A549 (cell line): Measurements from ENCODE around the gene FAM53B. TPM values are rescaled to one million over a fixed set of nuclear protein-coding genes. Genes with fewer than 3 reads are reported as not detected.

Source experiments
- ATAC-seq, 2 experiments: fragments of 200-7000 bp in 1 of 2; fragments of >200 bp in 1 of 2; cut with Nextera tagmentation in 1 of 2; cut with Tn5 transposase in 1 of 2; 3 replicates each; pipeline versions ENCODE4 v1.8.0 to v1.9.1; 2018 to 2020; ENCODE audit warnings: mild to moderate bottlenecking in 1 of 2, moderate library complexity in 1 of 2
- CTCF ChIA-PET: fragments of 300-600 bp; sonication (Branson Sonifier 250); formaldehyde crosslinking; extraction: SDS; loops from one replicate; lab custom pipeline; 2021; ENCODE audit warnings: antibody characterized with exemption, inconsistent platforms; lab: Yijun Ruan, JAX
- POLR2A ChIA-PET: fragments of 350-600 bp; formaldehyde crosslinking; extraction: SDS; loops from one replicate; lab custom pipeline; 2021; ENCODE audit warnings: antibody characterized with exemption, inconsistent platforms; lab: Yijun Ruan, JAX
- DNase-seq, 2 experiments: peaks; one replicate each; pipeline versions ENCODE4 v3.0.0 to v3.0.0-alpha.2; 2011 to 2016; ENCODE audit warnings: low read depth in 1 of 2, low spot score in 1 of 2
- FAIRE-seq: peaks from 2 replicates; lab custom pipeline; 2011; peaks lifted over from hg19 to GRCh38; lab: Jason Lieb, UNC
- H3K27ac ChIP-seq, 2 experiments: fragments of >200 bp; sonication (Bioruptor Twin); formaldehyde crosslinking; 3 replicates each; pipeline ENCODE4 v1.5.1; 2016 to 2017
- H3K4me1 ChIP-seq: fragments of >200 bp; sonication (Bioruptor Twin); formaldehyde crosslinking; 3 replicates; pipeline ENCODE4 v1.6.1; 2016
- H3K4me2 ChIP-seq: fragments of >200 bp; sonication (Bioruptor Twin); formaldehyde crosslinking; 3 replicates; pipeline ENCODE4 v1.6.1; 2016
- H3K4me3 ChIP-seq: fragments of >200 bp; sonication (Bioruptor Twin); formaldehyde crosslinking; 3 replicates; pipeline ENCODE4 v1.5.1; 2016
- H3K9me3 ChIP-seq: fragments of >200 bp; sonication (Bioruptor Twin); formaldehyde crosslinking; 3 replicates; pipeline ENCODE4 v1.6.1; 2016
- BHLHE40 ChIP-seq: IDR thresholded peaks from 2 replicates; pipeline ENCODE4 v1.6.1; 2012; ENCODE audit warnings: low read depth, low read length, inconsistent platforms
- CBX2 ChIP-seq: fragments of 200-600 bp; sonication (generic); IDR thresholded peaks from 2 replicates; pipeline ENCODE4 v1.6.1; 2016; ENCODE audit warnings: low read depth, mild to moderate bottlenecking, borderline replicate concordance
- CHD2 ChIP-seq: fragments of 150-350 bp; IDR thresholded peaks from 2 replicates; pipeline ENCODE4 v1.6.1; 2014; ENCODE audit warnings: low read length; ENCODE audit not compliant: partially characterized antibody
- CTCF ChIP-seq: fragments of >200 bp; sonication (Bioruptor Twin); formaldehyde crosslinking; IDR thresholded peaks from 3 replicates; pipeline ENCODE4 v1.5.1; 2016
- E2F6 ChIP-seq: IDR thresholded peaks from 2 replicates; pipeline ENCODE4 v1.6.1; 2012; ENCODE audit warnings: low read depth, borderline replicate concordance
- EHMT2 ChIP-seq: fragments of 200-600 bp; sonication (generic); IDR thresholded peaks from 2 replicates; pipeline ENCODE4 v1.6.1; 2016; ENCODE audit warnings: antibody characterized with exemption, low read depth, mild to moderate bottlenecking, moderate library complexity
- ELK1 ChIP-seq: fragments of 150-350 bp; IDR thresholded peaks from 2 replicates; pipeline ENCODE4 v1.6.1; 2014; ENCODE audit warnings: low read depth, mild to moderate bottlenecking, low read length
- FOSB ChIP-seq: fragments of 250-450 bp; sonication (Bioruptor Pico); IDR thresholded peaks from 2 replicates; pipeline ENCODE4 v1.5.0; 2020; ENCODE audit warnings: mild to moderate bottlenecking, moderate library complexity
- FOXS1 ChIP-seq: fragments of 250-450 bp; sonication (Bioruptor Pico); IDR thresholded peaks from 2 replicates; pipeline ENCODE4 v1.5.0; 2020; ENCODE audit warnings: mild to moderate bottlenecking, moderate library complexity
- HES2 ChIP-seq: fragments of >200 bp; sonication (Bioruptor Twin); formaldehyde crosslinking; IDR thresholded peaks from 2 replicates; pipeline ENCODE4 v1.6.1; 2016
- HEYL ChIP-seq: fragments of 250-450 bp; sonication (Bioruptor Pico); IDR thresholded peaks from 2 replicates; pipeline ENCODE4 v1.8.0; 2021; ENCODE audit warnings: mild to moderate bottlenecking, moderate library complexity
- HMGXB4 ChIP-seq: fragments of 250-450 bp; sonication (Bioruptor Pico); IDR thresholded peaks from 2 replicates; pipeline ENCODE4 v1.5.0; 2021; ENCODE audit warnings: mild to moderate bottlenecking, moderate library complexity, borderline replicate concordance
- HOXA7 ChIP-seq: fragments of 250-450 bp; sonication (Bioruptor Pico); IDR thresholded peaks from 2 replicates; pipeline ENCODE4 v1.5.0; 2020; ENCODE audit warnings: mild to moderate bottlenecking, moderate library complexity
- KDM1A ChIP-seq: fragments of 200-600 bp; sonication (generic); IDR thresholded peaks from 2 replicates; pipeline ENCODE4 v1.6.1; 2016; ENCODE audit warnings: low read depth, mild to moderate bottlenecking
- MAFK ChIP-seq: fragments of 450-650 bp; IDR thresholded peaks from 2 replicates; pipeline ENCODE4 v1.6.1; 2014; ENCODE audit not compliant: partially characterized antibody
- MAX ChIP-seq: IDR thresholded peaks from 2 replicates; pipeline ENCODE4 v1.6.1; 2012
- NFE2L2 ChIP-seq: fragments of 150-350 bp; conservative IDR thresholded peaks from 2 replicates; pipeline ENCODE4 v1.6.1; 2014; ENCODE audit warnings: low read length
- PBX3 ChIP-seq: IDR thresholded peaks from 2 replicates; pipeline ENCODE4 v1.6.1; 2012
- RARB ChIP-seq: fragments of 250-450 bp; sonication (Bioruptor Pico); IDR thresholded peaks from 2 replicates; pipeline ENCODE4 v1.8.0; 2021; ENCODE audit warnings: mild to moderate bottlenecking, moderate library complexity
- RCOR1 ChIP-seq: fragments of 150-350 bp; IDR thresholded peaks from 2 replicates; pipeline ENCODE4 v1.6.1; 2014; ENCODE audit warnings: antibody characterized with exemption, low read length, low read depth
- RNF2 ChIP-seq: fragments of 200-600 bp; sonication (generic); IDR thresholded peaks from 2 replicates; pipeline ENCODE4 v1.6.1; 2016; ENCODE audit warnings: low read depth, mild to moderate bottlenecking, antibody characterized with exemption, moderate library complexity, borderline replicate concordance
- SMC3 ChIP-seq: fragments of >200 bp; sonication (Bioruptor Twin); formaldehyde crosslinking; IDR thresholded peaks from 3 replicates; pipeline ENCODE4 v1.6.1; 2018; ENCODE audit warnings: inconsistent platforms
- TP53 ChIP-seq: fragments of 250-450 bp; sonication (Bioruptor Pico); IDR thresholded peaks from 2 replicates; pipeline ENCODE4 v1.5.0; 2021; ENCODE audit warnings: mild to moderate bottlenecking, moderate library complexity
- ZNF302 ChIP-seq: fragments of 250-450 bp; sonication (Bioruptor Pico); IDR thresholded peaks from 2 replicates; pipeline ENCODE4 v1.9.0; 2021; ENCODE audit warnings: inconsistent platforms, mild to moderate bottlenecking, moderate library complexity
- WGBS: methylation state at CpG from one replicate; pipeline ENCODE4 v1.1.6; 2017; ENCODE audit errors: missing lambda C conversion rate; 5-methylcytosine and 5-hydroxymethylcytosine counted together
- polyA plus RNA-seq, 4 experiments: library from polyadenylated mRNA; depleted of rRNA in 3 of 4; stranded (reverse); fragments of >200 nt; fragmentation: RNase III in 1 of 4; extraction: RNeasy Plus Mini Kit Qiagen cat#74134 plus additional on column Dnase treatment in 1 of 4; gene quantifications; 2 replicates in 3 of 4; 3 replicates in 1 of 4; pipeline ENCODE4 v1.2.3, GENCODE V29; 2011 to 2017

The FAM53B gene
- polyA plus RNA-seq, 2 of the 4 experiments (the other 2 are of a cell fraction): 5.1 to 8.5 TPM

- FAIRE-seq (no peak), ATAC-seq (no peak), DNase-seq (no peak)
- 96% methylated on average over 14 of the region's 14 CpGs for WGBS
- no peak for TF ChIP-seq FOXS1 (CRISPR knock-in tag)
- no peak for TF ChIP-seq RCOR1
- no peak for TF ChIP-seq SMC3
- TF ChIP-seq E2F6: no peak
- TF ChIP-seq EHMT2: no peak
- TF ChIP-seq ZNF302: no peak
- TF ChIP-seq HOXA7 (CRISPR knock-in tag): no peak
- no peak for TF ChIP-seq HEYL
- no peak for TF ChIP-seq HMGXB4 (CRISPR knock-in tag)
- TF ChIP-seq NFE2L2: no peak
- TF ChIP-seq CBX2: no peak
- no peak for TF ChIP-seq PBX3
- H3K27ac ChIP-seq: no peak overlapping the region
- no peak overlapping the region for H3K4me2 ChIP-seq
- no peaks in the 10 kb centered on the region for H3K4me1 ChIP-seq
- H3K9me3 ChIP-seq: no peaks in the 10 kb centered on the region
- POLR2A ChIA-PET: no interaction called here
- no peak overlapping the region for H3K4me3 ChIP-seq
- CTCF ChIA-PET: no interaction called here
These were observed 49.5 kb downstream of the FAM53B start for GRCh38 chr10:124694481-124695220.

- Histone ChIP-seq H3K4me1 (no peaks in the 10 kb centered on the region), H3K27ac (no peak overlapping the region), H3K4me2 (no peak overlapping the region), H3K9me3 (no peaks in the 10 kb centered on the region), H3K4me3 (no peak overlapping the region)
- DNase-seq (no peak), ATAC-seq (no peak), FAIRE-seq (no peak)
- CTCF ChIA-PET: interaction anchor here (0.7 kb wide), 1 partner anchor 12 kb away, joined by 3 read pairs; no protein-coding TSS in a partner anchor
- POLR2A ChIA-PET: no interaction called here
- 86% methylated on average over 10 of the region's 10 CpGs for WGBS
- TF ChIP-seq FOXS1 (CRISPR knock-in tag) (no peak), CTCF (no peak), HES2 (no peak), KDM1A (no peak)
These were observed 50.3 kb downstream of the FAM53B start for GRCh38 chr10:124693801-124694416.

- no peak overlapping the region for H3K4me3 ChIP-seq
- WGBS: 93% methylated on average over 13 of the region's 13 CpGs
- no peak for FAIRE-seq
- no peak for DNase-seq
- POLR2A ChIA-PET: no interaction called here
- H3K4me1 ChIP-seq: no peaks in the 10 kb centered on the region
- H3K27ac ChIP-seq: no peak overlapping the region
- H3K9me3 ChIP-seq: no peaks in the 10 kb centered on the region
- H3K4me2 ChIP-seq: no peak overlapping the region
- CTCF ChIA-PET: interaction anchor here (0.7 kb wide), 1 partner anchor 11 kb away, joined by 3 read pairs; no protein-coding TSS in a partner anchor
- ATAC-seq: no peak
- no peak for TF ChIP-seq MAFK
- TF ChIP-seq CHD2: no peak
- TF ChIP-seq RNF2: no peak
- TF ChIP-seq MAX: no peak
- TF ChIP-seq ELK1: no peak
- no peak for TF ChIP-seq PBX3
- no peak for TF ChIP-seq SMC3
- no peak for TF ChIP-seq BHLHE40
- TF ChIP-seq CBX2: no peak
- TF ChIP-seq FOSB (CRISPR knock-in tag): no peak
- no peak for TF ChIP-seq TP53 (CRISPR knock-in tag)
- no peak for TF ChIP-seq RARB (CRISPR knock-in tag)
These were observed 50.8 kb downstream of the FAM53B start for GRCh38 chr10:124693396-124693795.
